GM19099 (cell line): ENCODE data around the gene CPNE5.

Source experiments
- POLR2A ChIP-seq: IDR thresholded peaks from 3 replicates; pipeline ENCODE4 v1.6.1; 2011; ENCODE audit warnings: low read depth; ENCODE audit not compliant: insufficient read length; ENCODE audit errors: extremely low read depth

The CPNE5 gene

DNA sequence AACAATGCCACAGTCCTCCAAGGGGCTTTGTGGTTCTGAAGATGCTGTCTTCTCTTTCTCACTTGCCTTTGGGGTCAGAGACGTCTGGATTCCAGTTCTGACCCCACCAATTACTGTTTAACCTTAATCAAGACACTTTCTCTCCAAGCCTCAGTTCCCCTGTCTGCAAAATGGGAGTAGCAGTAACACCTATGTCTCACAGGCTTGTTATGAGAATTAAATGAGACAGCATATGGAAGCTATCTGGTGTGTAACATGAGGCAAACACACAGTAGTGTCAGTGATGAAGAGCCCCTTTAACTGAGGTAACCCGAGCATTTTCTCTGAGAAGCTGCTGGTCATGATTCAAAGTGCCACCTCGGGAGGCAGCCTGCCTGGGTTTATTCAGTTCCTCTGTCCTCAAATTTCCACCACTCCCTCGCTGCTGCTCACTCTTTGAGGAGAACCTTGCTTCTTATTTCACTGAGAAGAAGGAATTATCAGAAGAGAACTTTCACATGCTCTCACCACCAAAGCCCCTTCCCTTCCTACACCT lies 23.7 kb upstream of the CPNE5 start:
- no peak for TF ChIP-seq POLR2A

DNA sequence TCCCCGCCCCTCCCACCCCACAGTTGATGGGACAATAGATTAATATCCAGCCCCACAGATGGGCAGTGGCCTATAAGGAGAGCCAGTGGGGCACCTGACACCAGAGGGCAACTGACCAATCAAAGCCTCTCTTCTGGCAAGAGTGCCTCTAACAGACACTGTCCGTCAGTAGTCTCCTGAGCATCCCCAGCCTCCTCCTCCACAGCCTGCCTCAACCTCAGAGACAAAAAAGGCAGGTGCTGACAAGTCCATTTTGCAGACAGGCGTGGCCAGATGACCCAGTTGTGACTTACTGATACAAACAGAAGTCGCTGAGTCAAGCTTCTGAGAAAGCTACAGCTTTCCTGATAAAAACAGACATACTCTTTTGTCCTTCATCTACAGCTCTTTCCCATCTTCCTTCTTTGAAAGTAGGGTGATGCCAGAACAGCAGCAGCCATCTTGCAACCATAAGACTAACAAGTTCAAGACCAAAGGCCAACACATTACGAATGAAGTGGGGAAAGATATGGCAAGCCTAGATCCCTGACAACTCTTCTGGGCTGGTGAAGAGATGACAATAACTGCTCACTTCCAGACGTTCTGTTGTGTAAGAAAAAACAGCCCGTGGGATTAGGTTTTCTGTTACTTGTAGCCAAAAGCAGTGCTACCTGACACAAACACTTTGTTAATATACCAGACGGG lies 23.1 kb upstream of the CPNE5 start:
- TF ChIP-seq POLR2A, result no peak

DNA sequence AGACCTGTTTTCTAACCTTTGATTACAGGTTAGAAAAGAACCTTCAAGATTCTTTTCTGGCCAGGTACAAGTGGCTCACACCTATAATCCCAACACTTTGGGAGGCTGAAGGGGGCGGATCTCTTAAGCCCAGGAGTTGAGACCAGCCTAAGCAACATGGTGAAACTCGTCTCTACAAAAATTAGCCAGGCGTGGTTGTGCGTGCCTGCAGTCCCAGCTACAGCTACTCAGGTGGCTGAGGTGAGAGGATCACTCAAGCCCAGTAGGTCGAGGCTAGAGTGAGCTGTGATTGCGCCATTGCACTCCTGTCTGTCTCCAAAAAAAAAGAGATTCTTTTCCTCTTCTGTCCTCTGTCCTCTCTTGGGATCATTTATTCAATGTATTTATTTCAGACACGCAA lies 20.9 kb upstream of the CPNE5 start:
- TF ChIP-seq POLR2A, result no peak

DNA sequence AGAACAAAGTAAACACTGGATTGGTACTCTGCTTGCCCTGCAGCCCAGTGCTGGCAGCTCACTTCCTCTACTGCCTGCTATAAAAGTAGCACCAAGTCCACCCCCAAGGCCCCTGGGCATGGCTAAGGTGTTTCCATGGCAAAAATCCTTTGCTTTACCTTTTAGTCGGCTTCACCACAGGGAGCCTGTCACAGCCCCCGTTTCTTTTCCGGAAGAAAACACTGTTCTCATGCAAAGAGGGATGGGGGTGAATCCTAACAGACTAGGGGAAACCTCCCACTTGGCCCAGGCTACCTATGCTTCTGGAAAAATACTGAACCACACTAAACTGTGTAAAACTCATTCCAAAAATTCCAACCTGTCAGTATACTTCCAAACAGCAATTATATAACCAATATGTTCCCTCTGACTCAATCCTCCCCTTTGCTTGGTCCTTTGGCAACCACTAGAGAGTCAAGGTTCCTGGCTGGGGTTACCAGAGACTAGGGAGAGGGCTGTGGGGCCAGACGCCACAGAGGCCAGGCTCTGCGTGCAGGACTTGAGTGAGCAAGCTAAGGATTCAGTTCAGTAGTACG lies 19.2 kb upstream of the CPNE5 start:
- no peak for TF ChIP-seq POLR2A

DNA sequence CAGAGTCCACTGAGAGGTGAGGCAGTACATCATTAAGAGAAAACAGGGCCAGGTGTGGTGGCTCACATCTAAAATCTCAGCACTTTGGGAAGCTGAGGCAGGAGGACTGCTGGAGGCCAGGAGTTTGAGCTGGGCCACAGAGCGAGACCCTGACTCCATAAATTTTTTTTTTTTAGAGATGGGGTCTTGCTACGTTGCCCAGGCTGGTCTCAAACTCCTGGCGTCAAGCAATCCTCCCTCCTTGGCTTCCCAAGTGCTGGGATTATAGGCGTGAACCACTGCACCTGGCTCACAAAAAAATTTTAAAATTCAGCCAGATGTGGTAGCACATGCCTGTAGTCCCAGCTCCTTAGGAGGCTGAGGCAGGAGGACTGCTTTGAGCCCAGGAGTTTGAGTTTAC lies 18.1 kb upstream of the CPNE5 start:
- TF ChIP-seq POLR2A, result no peak

DNA sequence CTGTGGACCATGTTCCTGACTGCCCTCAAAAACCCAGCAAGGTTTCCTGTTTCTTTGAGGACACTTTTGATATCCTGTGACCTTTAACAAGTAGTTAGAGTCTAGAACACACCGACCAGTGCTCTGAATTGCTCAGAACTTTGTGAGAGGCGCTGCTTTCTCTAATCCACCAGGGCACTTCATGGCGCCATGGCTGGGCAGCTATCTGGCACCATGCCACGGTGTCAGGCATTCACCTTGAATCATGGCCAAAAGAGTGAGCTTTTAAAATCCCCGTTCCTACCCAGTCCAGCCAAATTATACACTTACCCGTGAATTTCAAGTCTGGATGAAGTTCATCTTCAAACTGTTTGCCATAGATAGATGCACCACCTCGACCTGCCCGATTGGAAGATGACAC lies 17.0 kb upstream of the CPNE5 start:
- no peak for TF ChIP-seq POLR2A

DNA sequence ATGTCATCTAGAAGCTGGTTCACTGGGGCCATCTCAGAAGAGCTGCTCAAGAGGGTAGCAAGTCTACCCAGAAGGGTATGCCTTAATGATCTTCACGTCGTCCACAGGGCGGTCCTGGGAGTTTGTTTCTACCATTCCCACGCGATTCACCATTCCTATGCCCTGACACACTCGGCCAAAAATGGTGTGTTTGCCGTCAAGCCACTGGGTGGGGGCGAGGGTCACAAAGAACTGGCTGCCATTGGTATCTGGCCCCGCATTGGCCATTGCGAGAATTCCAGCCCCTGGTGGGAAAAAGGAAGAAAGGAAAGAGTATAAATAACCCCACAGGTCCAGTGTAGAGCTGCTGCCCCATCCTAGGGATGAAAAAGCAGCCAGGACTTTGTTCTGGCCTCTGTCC lies 16.5 kb upstream of the CPNE5 start:
- no peak for TF ChIP-seq POLR2A

DNA sequence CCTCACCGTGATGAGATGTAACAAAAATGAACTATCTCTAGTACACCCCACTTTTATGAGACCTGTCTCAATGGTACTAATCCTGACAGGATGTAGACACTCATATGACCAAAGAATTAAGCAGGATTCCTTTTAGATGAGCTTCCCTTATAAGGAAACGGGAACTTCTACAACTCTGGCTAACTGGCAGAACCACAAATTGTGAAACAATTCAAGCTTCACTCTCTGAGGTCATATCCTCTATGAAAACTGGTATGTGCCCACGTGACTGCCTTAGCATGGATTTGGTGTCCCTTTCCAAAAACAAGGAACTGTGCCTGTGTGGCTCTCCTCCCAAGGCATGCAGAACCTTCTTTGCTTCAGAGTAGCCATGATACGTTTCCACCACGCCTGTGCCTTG lies 14.1 kb upstream of the CPNE5 start:
- TF ChIP-seq POLR2A, result no peak

DNA sequence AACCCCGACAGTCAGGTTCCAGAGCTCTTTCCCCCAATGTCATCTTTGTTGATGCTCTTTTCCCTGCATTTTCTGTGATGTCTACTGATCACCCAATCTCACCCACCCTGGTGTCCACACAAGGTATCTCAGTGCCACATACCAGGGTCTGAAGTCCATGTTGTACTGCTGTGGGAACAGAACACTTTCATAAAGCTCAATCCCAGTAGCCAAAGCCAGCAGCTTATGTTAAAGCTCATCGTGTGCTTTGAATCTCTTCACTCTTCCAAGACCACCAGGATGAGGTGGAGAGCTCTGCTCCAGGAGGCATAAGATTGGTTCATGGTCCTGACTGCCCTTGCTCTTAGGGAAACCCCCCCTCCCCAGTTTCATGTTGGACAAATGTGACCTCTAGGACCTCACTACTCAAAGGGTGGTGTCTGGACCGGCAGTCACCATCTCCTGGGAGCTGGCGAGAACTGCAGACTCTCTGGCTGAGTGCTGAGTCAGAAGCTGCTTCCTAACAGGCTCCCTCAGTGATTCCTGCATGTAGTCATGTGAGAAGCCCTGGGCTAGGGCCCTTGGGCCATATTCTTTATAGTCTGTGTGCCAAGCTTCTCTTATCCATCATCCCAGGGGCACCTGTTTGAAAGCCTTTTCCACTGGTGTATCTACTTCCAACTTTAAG lies 13.4 kb upstream of the CPNE5 start:
- no peak for TF ChIP-seq POLR2A

DNA sequence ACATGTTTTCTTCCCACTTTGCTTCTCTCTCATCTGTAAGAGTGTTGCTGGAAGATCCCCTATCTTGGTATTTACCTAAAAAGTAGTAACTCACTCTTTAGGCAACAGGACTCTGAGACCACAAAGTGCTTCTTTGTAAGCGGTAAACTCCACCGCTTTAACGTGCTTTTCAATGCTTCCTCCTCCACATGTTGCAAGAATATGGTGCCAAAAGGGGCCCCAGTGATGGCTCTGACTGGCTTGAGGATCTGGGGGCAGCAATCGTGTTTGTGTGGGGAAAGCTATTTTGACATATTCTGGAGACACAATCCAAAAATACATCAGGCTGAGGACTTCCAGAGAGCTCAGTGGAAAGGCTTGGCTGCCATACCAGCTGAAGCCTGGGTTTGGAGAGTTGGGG lies 12.4 kb upstream of the CPNE5 start:
- no peak for TF ChIP-seq POLR2A

DNA sequence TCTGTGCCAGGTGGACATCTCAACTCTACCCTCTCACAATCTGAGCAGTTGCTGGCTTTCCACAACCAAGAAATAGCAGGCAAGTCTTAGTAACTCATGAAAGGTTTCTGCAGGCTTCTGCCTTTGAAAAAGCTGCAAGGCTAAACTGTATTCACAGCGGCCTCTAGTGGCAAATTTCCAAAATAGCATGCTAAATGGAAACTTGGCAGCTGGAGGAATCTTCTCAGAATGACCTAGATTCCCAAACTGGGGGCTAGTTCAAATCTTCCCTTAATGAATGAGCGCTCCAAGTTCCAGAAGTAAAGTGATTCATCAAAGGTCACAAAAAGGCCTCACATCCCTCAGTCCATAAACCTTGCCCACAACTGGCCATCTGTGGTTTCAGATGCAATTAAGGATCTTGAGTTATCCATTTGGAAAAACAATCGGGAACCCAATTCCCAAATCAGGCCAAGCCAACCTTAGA lies 11.9 kb upstream of the CPNE5 start:
- no peak for TF ChIP-seq POLR2A

DNA sequence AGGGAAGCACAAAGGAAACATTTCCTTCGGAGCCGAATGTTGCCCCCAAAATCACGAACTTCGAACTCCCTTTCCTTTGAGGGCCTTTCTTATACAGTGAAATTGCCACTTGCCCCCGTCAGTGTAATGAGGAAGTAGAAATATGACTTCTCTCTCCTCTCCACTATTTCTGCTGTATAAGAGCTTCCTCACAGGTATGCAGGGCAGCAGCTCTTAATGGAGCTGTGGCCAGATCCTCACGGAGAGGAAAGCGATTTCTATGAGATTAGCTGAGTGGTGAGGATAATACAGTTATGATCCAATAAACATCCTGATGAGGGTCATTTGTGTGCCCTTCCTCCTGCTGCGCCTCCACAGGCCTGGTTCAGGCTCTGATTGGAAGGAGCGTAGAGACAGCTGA lies 10.8 kb upstream of the CPNE5 start:
- TF ChIP-seq POLR2A, result no peak

DNA sequence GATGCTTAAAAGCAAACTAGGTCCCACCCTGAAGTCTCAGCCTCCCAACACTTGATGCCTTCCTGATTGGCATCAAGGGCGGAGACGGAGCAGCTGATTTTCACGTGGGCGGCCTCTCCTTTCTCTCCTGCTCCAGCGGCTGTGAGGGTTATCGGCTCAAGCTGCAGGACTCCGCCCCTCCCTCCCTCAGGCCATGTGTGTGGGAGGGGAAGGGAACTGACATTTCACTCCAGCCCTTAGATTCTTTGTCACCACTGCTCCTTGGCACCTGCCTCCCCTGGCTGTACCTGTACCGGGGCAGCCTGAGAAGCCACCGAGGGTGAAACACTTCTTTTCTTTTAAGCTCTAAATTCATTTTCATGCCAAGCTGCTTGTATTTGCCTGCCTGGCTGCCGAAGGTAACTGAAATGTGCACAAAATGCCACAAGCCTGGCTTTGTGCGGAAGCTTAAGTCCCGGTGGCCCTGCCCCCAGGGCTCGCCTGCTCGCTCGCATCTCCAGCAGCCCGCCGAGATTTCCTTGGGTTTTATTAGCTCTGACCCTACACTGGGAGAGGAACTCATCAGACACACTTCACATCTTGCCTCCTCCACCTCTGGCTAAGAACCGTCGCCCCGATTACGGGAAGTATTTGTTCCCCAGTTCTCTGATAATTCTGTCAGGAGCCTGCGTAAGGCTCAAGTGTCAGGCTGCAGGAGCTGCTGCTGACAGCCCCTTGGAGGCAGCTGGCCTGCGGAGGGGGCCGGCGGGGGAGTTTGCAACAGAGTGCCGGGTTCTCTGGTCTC lies 9.6 kb upstream of the CPNE5 start:
- TF ChIP-seq POLR2A, result no peak

DNA sequence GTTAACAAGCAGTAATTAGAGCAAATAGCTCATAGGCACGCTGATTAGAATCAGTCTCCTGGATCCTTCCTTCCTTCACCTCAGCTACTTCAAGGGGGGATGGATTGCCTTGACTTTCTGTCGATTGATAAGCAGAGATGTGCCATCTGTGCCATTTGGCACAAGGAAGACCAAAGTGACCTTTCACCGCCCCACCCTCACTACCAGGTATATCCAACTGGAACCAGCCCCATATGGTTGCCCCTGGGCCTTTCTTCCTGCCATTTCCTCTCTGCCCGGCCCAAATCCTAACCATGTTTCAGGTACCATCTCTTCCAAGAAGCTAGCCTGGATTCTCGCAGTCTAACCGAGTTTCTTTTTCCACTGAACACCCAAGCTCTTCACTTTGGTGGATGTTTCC lies 8.7 kb upstream of the CPNE5 start:
- TF ChIP-seq POLR2A, result no peak

DNA sequence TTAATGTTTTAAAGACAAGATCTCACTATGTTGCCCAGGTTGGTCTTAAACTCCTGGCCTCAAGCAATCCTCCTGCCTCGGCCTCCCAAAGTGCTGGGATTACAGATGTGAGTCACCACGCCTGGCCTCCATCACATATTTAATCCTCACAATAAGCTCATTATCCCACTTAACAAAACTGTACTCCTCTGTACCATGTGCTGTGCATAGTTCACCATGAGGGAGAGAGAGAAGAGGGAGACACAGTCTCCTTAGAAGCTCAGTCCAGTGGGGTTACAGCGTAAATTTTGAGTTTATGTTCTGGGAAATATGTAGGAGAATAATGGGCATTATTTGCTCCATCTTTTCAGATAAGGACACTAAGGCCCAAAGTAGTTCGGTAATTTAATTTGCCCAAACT lies 7.9 kb upstream of the CPNE5 start:
- TF ChIP-seq POLR2A, result no peak
